ENCODE data around the gene CD207.
"Not testable (repeated sequence)": the region's sequence is repeated elsewhere in the genome, so short reads cannot be mapped to it uniquely, and the experiment has no call there.

The CD207 gene

GRCh38 chr2:70835643-70836042 is at the start of gene CD207:
TSS of gene CD207 (minus strand) at chr2:70835816. CDS start at chr2:70835776, 40 bp downstream.
- Histone ChIP-seq H3K27ac (no peak within 1 kb of the TSS), H3K4me3 (ENCODE audit: low read depth, low read length) (no peak within 1 kb of the TSS), H3K4me2 (ENCODE audit: low read length) (no peak within 1 kb of the TSS), H3K9ac (no peak within 1 kb of the TSS), H3K4me1 (no peaks in the 10 kb centered on the region), H2AFZ (no peak within 1 kb of the TSS), H3K9me3 (ENCODE audit: control insufficient read depth, low read length) (no peaks in the 10 kb centered on the region), H3K79me2 (no peaks in the 10 kb centered on the region), H3K27me3 (ENCODE audit: control insufficient read depth, insufficient read depth, low read length) (no peaks in the 10 kb centered on the region), H3K36me3 (ENCODE audit: control insufficient read depth, insufficient read depth, low read length) (no peaks in the 10 kb centered on the region)
- TF ChIP-seq, protein P1, sequence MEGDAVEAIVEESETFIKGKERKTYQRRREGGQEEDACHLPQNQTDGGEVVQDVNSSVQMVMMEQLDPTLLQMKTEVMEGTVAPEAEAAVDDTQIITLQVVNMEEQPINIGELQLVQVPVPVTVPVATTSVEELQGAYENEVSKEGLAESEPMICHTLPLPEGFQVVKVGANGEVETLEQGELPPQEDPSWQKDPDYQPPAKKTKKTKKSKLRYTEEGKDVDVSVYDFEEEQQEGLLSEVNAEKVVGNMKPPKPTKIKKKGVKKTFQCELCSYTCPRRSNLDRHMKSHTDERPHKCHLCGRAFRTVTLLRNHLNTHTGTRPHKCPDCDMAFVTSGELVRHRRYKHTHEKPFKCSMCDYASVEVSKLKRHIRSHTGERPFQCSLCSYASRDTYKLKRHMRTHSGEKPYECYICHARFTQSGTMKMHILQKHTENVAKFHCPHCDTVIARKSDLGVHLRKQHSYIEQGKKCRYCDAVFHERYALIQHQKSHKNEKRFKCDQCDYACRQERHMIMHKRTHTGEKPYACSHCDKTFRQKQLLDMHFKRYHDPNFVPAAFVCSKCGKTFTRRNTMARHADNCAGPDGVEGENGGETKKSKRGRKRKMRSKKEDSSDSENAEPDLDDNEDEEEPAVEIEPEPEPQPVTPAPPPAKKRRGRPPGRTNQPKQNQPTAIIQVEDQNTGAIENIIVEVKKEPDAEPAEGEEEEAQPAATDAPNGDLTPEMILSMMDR (IDR thresholded peaks at IDR 0.05), result no peak

DNA sequence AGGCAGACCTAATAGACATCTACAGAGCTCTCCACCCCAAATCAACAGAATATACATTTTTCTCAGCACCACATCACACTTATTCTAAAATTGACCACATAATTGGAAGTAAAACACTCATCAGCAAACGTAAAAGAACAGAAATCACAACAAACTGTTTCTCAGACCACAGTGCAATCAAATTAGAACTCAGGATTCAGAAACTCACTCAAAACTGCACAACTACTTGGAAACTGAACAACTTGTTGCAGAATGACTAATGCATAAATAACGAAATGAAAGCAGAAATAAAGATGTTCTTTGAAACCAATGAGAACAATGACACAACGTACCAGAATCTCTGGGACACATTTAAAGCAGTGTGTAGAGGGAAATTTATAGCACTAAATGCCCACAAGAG is 42.9 kb upstream of the CD207 start:
- H3K9me3 ChIP-seq (ENCODE audit: control insufficient read depth, low read length); H3K4me1 ChIP-seq; H3K4me2 ChIP-seq (ENCODE audit: low read length); H3K27me3 ChIP-seq (ENCODE audit: control insufficient read depth, insufficient read depth, low read length); H3K36me3 ChIP-seq (ENCODE audit: control insufficient read depth, insufficient read depth, low read length); H3K4me3 ChIP-seq (ENCODE audit: low read depth, low read length); H3K9ac ChIP-seq; H2AFZ ChIP-seq; H3K27ac ChIP-seq; H3K79me2 ChIP-seq: not testable (repeated sequence)

DNA sequence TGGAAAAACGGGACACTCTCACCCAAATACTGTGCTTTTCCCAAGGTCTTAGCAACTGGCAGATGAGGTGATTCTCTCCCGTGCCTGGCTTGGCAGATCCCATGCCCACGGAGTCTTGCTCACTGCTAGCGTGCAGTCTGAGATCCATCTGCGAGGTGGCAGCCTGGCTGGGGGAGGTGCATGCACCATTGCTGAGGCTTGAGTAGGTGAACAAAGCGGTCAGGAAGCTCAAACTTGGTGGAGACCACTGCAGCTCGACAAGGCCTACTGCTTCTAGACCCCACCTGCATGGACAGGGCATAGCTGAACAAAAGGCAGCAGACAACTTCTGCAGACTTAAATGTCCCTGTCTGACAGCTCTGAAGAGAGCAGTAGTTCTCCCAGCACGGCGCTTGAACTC is 40.5 kb upstream of the CD207 start:
- not testable (repeated sequence) for H3K4me2 ChIP-seq (ENCODE audit: low read length); H3K4me1 ChIP-seq; H3K9me3 ChIP-seq (ENCODE audit: control insufficient read depth, low read length); H3K36me3 ChIP-seq (ENCODE audit: control insufficient read depth, insufficient read depth, low read length); H2AFZ ChIP-seq; H3K27me3 ChIP-seq (ENCODE audit: control insufficient read depth, insufficient read depth, low read length); H3K27ac ChIP-seq; H3K4me3 ChIP-seq (ENCODE audit: low read depth, low read length); H3K79me2 ChIP-seq; H3K9ac ChIP-seq

DNA sequence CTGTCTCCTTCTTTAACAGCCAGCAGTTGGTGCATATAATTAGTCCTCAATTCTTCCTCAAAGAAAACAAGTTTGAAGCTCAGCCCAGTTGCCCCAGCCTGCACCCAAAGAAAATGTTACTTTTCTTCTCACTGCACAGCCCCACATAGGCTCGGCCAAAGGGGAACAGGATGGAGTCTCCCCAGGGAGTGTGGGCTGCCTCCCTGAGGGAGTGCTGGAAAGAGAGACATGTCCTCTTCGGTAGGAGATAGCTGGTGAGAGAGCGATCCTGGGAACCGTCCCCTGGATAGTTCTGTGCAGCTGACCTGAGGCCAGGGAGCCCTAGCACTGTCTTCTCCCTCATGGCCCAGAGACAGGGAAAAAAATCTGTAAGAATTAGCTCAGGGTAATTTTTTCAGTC is 37.9 kb upstream of the CD207 start:
- Histone ChIP-seq H2AFZ (no peak overlapping the region), H3K9ac (no peak overlapping the region), H3K4me2 (ENCODE audit: low read length) (no peak overlapping the region), H3K27me3 (ENCODE audit: control insufficient read depth, insufficient read depth, low read length) (peaks cover 3% of the 10 kb centered on the region), H3K4me3 (ENCODE audit: low read depth, low read length) (no peak overlapping the region), H3K27ac (no peak overlapping the region), H3K79me2 (no peaks in the 10 kb centered on the region), H3K36me3 (ENCODE audit: control insufficient read depth, insufficient read depth, low read length) (no peaks in the 10 kb centered on the region), H3K9me3 (ENCODE audit: control insufficient read depth, low read length) (no peaks in the 10 kb centered on the region), H3K4me1 (no peaks in the 10 kb centered on the region)
- TF ChIP-seq, protein P1 (IDR thresholded peaks at IDR 0.05), result no peak

GRCh38 chr2:70871398-70872211 is 36.0 kb upstream of the CD207 start:
- Histone ChIP-seq H3K9ac (no peak overlapping the region), H3K27me3 (ENCODE audit: control insufficient read depth, insufficient read depth, low read length) (peaks cover 3% of the 10 kb centered on the region), H3K4me3 (ENCODE audit: low read depth, low read length) (no peak overlapping the region), H2AFZ (peak overlapping the region; percentile 68), H3K4me2 (ENCODE audit: low read length) (peak overlapping the region; percentile 63), H3K36me3 (ENCODE audit: control insufficient read depth, insufficient read depth, low read length) (no peaks in the 10 kb centered on the region), H3K9me3 (ENCODE audit: control insufficient read depth, low read length) (no peaks in the 10 kb centered on the region), H3K27ac (no peak overlapping the region), H3K79me2 (no peaks in the 10 kb centered on the region), H3K4me1 (no peaks in the 10 kb centered on the region)
- TF ChIP-seq, protein P1 (IDR thresholded peaks at IDR 0.05), result peak; percentile 97

- no peaks in the 10 kb centered on the region for H3K79me2 ChIP-seq
- no peaks in the 10 kb centered on the region for H3K9me3 ChIP-seq (ENCODE audit: control insufficient read depth, low read length)
- no peaks in the 10 kb centered on the region for H3K4me1 ChIP-seq
- H3K27me3 ChIP-seq (ENCODE audit: control insufficient read depth, insufficient read depth, low read length), result peaks cover 3% of the 10 kb centered on the region
- H3K27ac ChIP-seq, result no peak overlapping the region
- no peak overlapping the region for H3K4me2 ChIP-seq (ENCODE audit: low read length)
- no peaks in the 10 kb centered on the region for H3K36me3 ChIP-seq (ENCODE audit: control insufficient read depth, insufficient read depth, low read length)
- no peak overlapping the region for H3K9ac ChIP-seq
- no peak overlapping the region for H2AFZ ChIP-seq
- TF ChIP-seq, protein P1 (IDR thresholded peaks at IDR 0.05), result no peak
- no peak overlapping the region for H3K4me3 ChIP-seq (ENCODE audit: low read depth, low read length)
Observed at GRCh38 chr2:70870790-70871189, 35.2 kb upstream of the CD207 start.
